ENCODE data around the gene PVALB.

PVALB gene

GRCh38 chr22:36846271-36846670 lies 29.4 kb upstream of the PVALB start:
- DNase-seq, result no peak

GRCh38 chr22:36840106-36840505 lies 23.3 kb upstream of the PVALB start:
- DNase-seq, result no peak

- no peak for DNase-seq
Measured at GRCh38 chr22:36839356-36840073, 22.7 kb upstream of the PVALB start.

GRCh38 chr22:36838119-36839030 lies 21.5 kb upstream of the PVALB start:
- no peak for DNase-seq

- DNase-seq, result no peak
Measured at GRCh38 chr22:36835903-36836302, 19.1 kb upstream of the PVALB start.

- DNase-seq, result no peak
Measured at GRCh38 chr22:36833073-36833472, 16.2 kb upstream of the PVALB start.

GRCh38 chr22:36831717-36832116 lies 14.9 kb upstream of the PVALB start:
- no peak for DNase-seq

- DNase-seq, result no peak
Measured at GRCh38 chr22:36831206-36831605, 14.4 kb upstream of the PVALB start.

- DNase-seq, result no peak
Measured at GRCh38 chr22:36830601-36831000, 13.8 kb upstream of the PVALB start.

GRCh38 chr22:36829370-36830002 lies 12.7 kb upstream of the PVALB start:
- no peak for DNase-seq

- no peak for DNase-seq
Measured at GRCh38 chr22:36828815-36829214, 12.0 kb upstream of the PVALB start.

- DNase-seq, result no peak
Measured at GRCh38 chr22:36826262-36826661, 9.4 kb upstream of the PVALB start.

GRCh38 chr22:36824655-36825054 lies 7.8 kb upstream of the PVALB start:
- no peak for DNase-seq

GRCh38 chr22:36823186-36823839 lies 6.5 kb upstream of the PVALB start:
- no peak for DNase-seq

GRCh38 chr22:36822581-36822980 lies 5.7 kb upstream of the PVALB start:
- DNase-seq, result no peak

GRCh38 chr22:36819112-36819511 lies 2.3 kb upstream of the PVALB start:
- DNase-seq, result no peak

GRCh38 chr22:36818010-36818642 lies 1.3 kb upstream of the PVALB start:
- DNase-seq, result no peak

- no peak for DNase-seq
Measured at GRCh38 chr22:36817525-36817848, 652 bp upstream of the PVALB start.

- no peak for DNase-seq
Measured at GRCh38 chr22:36816339-36816635, 548 bp downstream of the PVALB start.

GRCh38 chr22:36815558-36816338 lies 1.1 kb downstream of the PVALB start:
- no peak for DNase-seq

- no peak for DNase-seq
Measured at GRCh38 chr22:36814801-36815200, 2.0 kb downstream of the PVALB start.

GRCh38 chr22:36811094-36811800 lies 5.6 kb downstream of the PVALB start:
- DNase-seq, result no peak
